H1 (cell line): ENCODE measurements around the gene ROPN1. TPM values are rescaled to one million over a fixed set of nuclear protein-coding genes. Genes with fewer than 3 reads are reported as not detected.

Source experiments
- CTCF ChIA-PET: fragments of 300-600 bp; sonication (Branson Sonifier 250); formaldehyde crosslinking; loops from one replicate; lab custom pipeline; 2021; ENCODE audit not compliant: partially characterized antibody; lab: Charles Lee
- POLR2A ChIA-PET: fragments of 300-600 bp; sonication (Branson Sonifier 250); formaldehyde crosslinking; loops from one replicate; lab custom pipeline; 2021; ENCODE audit warnings: inconsistent platforms; ENCODE audit not compliant: partially characterized antibody; lab: Charles Lee
- DNase-seq, 2 experiments: peaks; one replicate each; pipeline versions ENCODE4 v3.0.0 to v3.0.0-alpha.2; 2010 to 2022; ENCODE audit warnings: low spot score in 2 of 2, low read depth in 1 of 2, mixed read lengths in 1 of 2
- FAIRE-seq: peaks from 2 replicates; lab custom pipeline; 2011; peaks lifted over from hg19 to GRCh38; lab: Jason Lieb, UNC
- H2AFZ ChIP-seq: 2 replicates; pipeline ENCODE4 v1.8.1; 2012; ENCODE audit warnings: low read length, inconsistent platforms
- H2AK5ac ChIP-seq: 2 replicates; pipeline ENCODE4 v1.6.1; 2013; ENCODE audit warnings: low read depth, low read length
- H2BK120ac ChIP-seq: replicated peaks from 2 replicates; pipeline ENCODE3; 2013; ENCODE audit warnings: low read depth, low read length, inconsistent platforms
- H2BK12ac ChIP-seq: 2 replicates; pipeline ENCODE4 v1.6.1; 2013; ENCODE audit warnings: low read depth, low read length
- H2BK15ac ChIP-seq: 2 replicates; pipeline ENCODE4 v1.6.1; 2013; ENCODE audit warnings: low read length
- H2BK20ac ChIP-seq: 2 replicates; pipeline ENCODE4 v1.6.1; 2013; ENCODE audit warnings: low read length
- H2BK5ac ChIP-seq: 2 replicates; pipeline ENCODE4 v1.6.1; 2013; ENCODE audit warnings: low read depth, low read length
- H3K14ac ChIP-seq: 2 replicates; pipeline ENCODE4 v1.6.1; 2013; ENCODE audit warnings: inconsistent platforms; ENCODE audit not compliant: insufficient read length
- H3K18ac ChIP-seq: 2 replicates; pipeline ENCODE4 v1.6.1; 2013; ENCODE audit warnings: low read length; ENCODE audit errors: extremely low read depth
- H3K23ac ChIP-seq: 2 replicates; pipeline ENCODE4 v1.6.1; 2013; ENCODE audit warnings: inconsistent platforms; ENCODE audit not compliant: insufficient read length
- H3K23me2 ChIP-seq: 2 replicates; pipeline ENCODE4 v1.6.1; 2013; ENCODE audit warnings: low read depth, low read length
- H3K27ac ChIP-seq: 2 replicates; pipeline ENCODE4 v1.6.1; 2011; ENCODE audit warnings: low read depth, low read length, inconsistent platforms
- H3K27me3 ChIP-seq, 4 experiments: replicated peaks in 1 of 4; 1 replicate in 1 of 4; 2 replicates in 3 of 4; pipeline versions ENCODE4 v1.6.1 to v1.8.1; 2011 to 2013; ENCODE audit warnings: low read length in 3 of 4, mild to moderate bottlenecking in 3 of 4, inconsistent platforms in 2 of 4, mixed read lengths in 2 of 4, moderate library complexity in 1 of 4; ENCODE audit not compliant: control insufficient read depth in 3 of 4, insufficient read depth in 3 of 4; ENCODE audit errors: extremely low read depth in 1 of 4
- H3K36me3 ChIP-seq, 4 experiments: 2 replicates each; pipeline versions ENCODE4 v1.6.1 to v1.8.1; 2011 to 2013; ENCODE audit warnings: mild to moderate bottlenecking in 4 of 4, low read length in 3 of 4, moderate library complexity in 2 of 4, control low read depth in 1 of 4, inconsistent platforms in 1 of 4; ENCODE audit not compliant: insufficient read depth in 4 of 4, control insufficient read depth in 2 of 4
- H3K4ac ChIP-seq: replicated peaks from 2 replicates; pipeline ENCODE3; 2013; ENCODE audit warnings: low read length, low read depth, mixed read lengths, inconsistent platforms; ENCODE audit not compliant: insufficient read length
- H3K4me1 ChIP-seq, 4 experiments: replicated peaks in 1 of 4; 1 replicate in 1 of 4; 2 replicates in 3 of 4; pipeline versions ENCODE4 v1.6.1 to v1.8.1; 2011 to 2013; ENCODE audit warnings: low read length in 3 of 4, inconsistent platforms in 2 of 4, mixed read lengths in 1 of 4; ENCODE audit not compliant: insufficient read depth in 4 of 4, control insufficient read depth in 3 of 4
- H3K4me2 ChIP-seq, 2 experiments: 2 replicates each; pipeline versions ENCODE4 v1.6.1 to v1.8.1; 2011 to 2013; ENCODE audit warnings: low read depth in 2 of 2, low read length in 2 of 2, control low read depth in 1 of 2, inconsistent platforms in 1 of 2, mild to moderate bottlenecking in 1 of 2; ENCODE audit not compliant: insufficient read depth in 1 of 2
- H3K4me3 ChIP-seq, 4 experiments: fragments of 200-600, 300-600 bp in 1 of 4; sonication (generic), shearing (Covaris generic), sonication (Bioruptor Twin) in 1 of 4; 2 replicates each; pipeline versions ENCODE4 v1.5.1 to v1.8.1; 2011 to 2016; ENCODE audit warnings: low read length in 4 of 4, low read depth in 3 of 4, control low read depth in 2 of 4, inconsistent platforms in 2 of 4, mild to moderate bottlenecking in 2 of 4, mixed read lengths in 1 of 4, moderate library complexity in 1 of 4; ENCODE audit not compliant: insufficient read depth in 2 of 4; ENCODE audit errors: extremely low read depth in 1 of 4
- H3K56ac ChIP-seq: replicated peaks from 2 replicates; pipeline ENCODE3; 2013; ENCODE audit warnings: low read depth, mild to moderate bottlenecking, mixed read lengths, low read length, inconsistent platforms; ENCODE audit not compliant: insufficient read length
- H3K79me1 ChIP-seq: 2 replicates; pipeline ENCODE4 v1.6.1; 2013; ENCODE audit warnings: low read depth, low read length, control low read depth
- H3K79me2 ChIP-seq, 2 experiments: 2 replicates each; pipeline versions ENCODE4 v1.6.1 to v1.8.1; 2012 to 2013; ENCODE audit warnings: low read length in 2 of 2, mild to moderate bottlenecking in 2 of 2, inconsistent platforms in 1 of 2; ENCODE audit not compliant: insufficient read depth in 2 of 2, control insufficient read depth in 1 of 2
- H3K9ac ChIP-seq, 4 experiments: replicated peaks in 1 of 4; 1 replicate in 1 of 4; 2 replicates in 3 of 4; pipeline versions ENCODE4 v1.6.1 to v1.8.1; 2011 to 2013; ENCODE audit warnings: low read depth in 3 of 4, low read length in 3 of 4, control low read depth in 2 of 4, mild to moderate bottlenecking in 2 of 4, moderate library complexity in 2 of 4, inconsistent platforms in 1 of 4; ENCODE audit errors: extremely low read depth in 1 of 4
- H3K9me3 ChIP-seq, 2 experiments: 2 replicates each; pipeline versions ENCODE4 v1.6.1 to v1.8.1; 2012 to 2013; ENCODE audit warnings: mild to moderate bottlenecking in 2 of 2, moderate library complexity in 2 of 2, control low read depth in 1 of 2, inconsistent platforms in 1 of 2, low read depth in 1 of 2, low read length in 1 of 2, mixed read lengths in 1 of 2; ENCODE audit not compliant: insufficient read depth in 2 of 2
- H4K20me1 ChIP-seq, 2 experiments: replicated peaks in 1 of 2; 2 replicates each; pipeline versions ENCODE3 to v1.8.1; 2011 to 2013; ENCODE audit warnings: inconsistent platforms in 2 of 2, low read length in 2 of 2, mild to moderate bottlenecking in 1 of 2; ENCODE audit not compliant: insufficient read depth in 2 of 2, control insufficient read depth in 1 of 2
- H4K5ac ChIP-seq: 2 replicates; pipeline ENCODE4 v1.6.1; 2013; ENCODE audit warnings: low read length, low read depth, mixed read lengths, inconsistent platforms; ENCODE audit not compliant: insufficient read length
- H4K8ac ChIP-seq: 2 replicates; pipeline ENCODE4 v1.8.0; 2013; ENCODE audit warnings: mild to moderate bottlenecking, moderate library complexity, low read length, inconsistent platforms; ENCODE audit not compliant: insufficient read depth; ENCODE audit errors: extremely low read depth
- H4K91ac ChIP-seq: replicated peaks from 2 replicates; pipeline ENCODE3; 2013; ENCODE audit warnings: low read length, mixed read lengths, inconsistent platforms; ENCODE audit not compliant: insufficient read length
- EGR1 ChIP-seq: IDR thresholded peaks from 2 replicates; pipeline ENCODE4 v1.6.1; 2011; ENCODE audit warnings: low read depth, low read length, borderline replicate concordance
- KDM1A ChIP-seq: fragments of 200-600, 300-600 bp; sonication (generic); IDR thresholded peaks from 2 replicates; pipeline ENCODE4 v1.7.1; 2016; ENCODE audit warnings: mild to moderate bottlenecking, low read length, borderline replicate concordance
- KDM5A ChIP-seq: fragments of 200-600 bp; IDR thresholded peaks from 2 replicates; pipeline ENCODE4 v1.7.1; 2012; ENCODE audit warnings: mild to moderate bottlenecking, low read length, inconsistent platforms, mixed read lengths
- NRF1 ChIP-seq: IDR thresholded peaks from 2 replicates; pipeline ENCODE4 v1.6.1; 2011; ENCODE audit warnings: mild to moderate bottlenecking, low read depth, low read length, improper control_type of control experiment
- POLR2A ChIP-seq, 2 experiments: IDR thresholded peaks; 1 replicate in 1 of 2; 2 replicates in 1 of 2; pipeline ENCODE4 v1.6.1; 2011; ENCODE audit warnings: low read depth in 2 of 2, low read length in 2 of 2, mild to moderate bottlenecking in 2 of 2; ENCODE audit errors: control extremely low read depth in 1 of 2
- RNF2 ChIP-seq: fragments of 200-900, 300-1000 bp; sonication (generic); IDR thresholded peaks from 2 replicates; pipeline ENCODE4 v1.7.1; 2016; ENCODE audit warnings: borderline replicate concordance, low read depth, mild to moderate bottlenecking, antibody characterized with exemption, low read length; ENCODE audit not compliant: poor library complexity, severe bottlenecking; ENCODE audit errors: missing control alignments
- SIX5 ChIP-seq: IDR thresholded peaks from 2 replicates; pipeline ENCODE4 v1.6.1; 2011; ENCODE audit warnings: mild to moderate bottlenecking, low read depth, low read length
- SRF ChIP-seq: IDR thresholded peaks from 2 replicates; pipeline ENCODE4 v1.6.1; 2011; ENCODE audit warnings: mild to moderate bottlenecking, low read depth, low read length, moderate library complexity
- TAF1 ChIP-seq: IDR thresholded peaks from 2 replicates; pipeline ENCODE4 v1.6.1; 2011; ENCODE audit warnings: mild to moderate bottlenecking, low read depth, low read length
- TBP ChIP-seq: IDR thresholded peaks from 2 replicates; pipeline ENCODE4 v1.6.1; 2011; ENCODE audit warnings: low read depth, low read length, improper control_type of control experiment
- WGBS, 2 experiments: shearing (Covaris generic) in 1 of 2; methylation state at CpG; one replicate each; pipeline versions ENCODE4 v1.1.6 to v1.1.7; 2013 to 2015; ENCODE audit warnings: low lambda C conversion rate in 2 of 2, mixed read lengths in 2 of 2, inconsistent platforms in 1 of 2, low coverage in 1 of 2, missing lambda C conversion rate in 1 of 2; ENCODE audit not compliant: insufficient replicate concordance in 2 of 2, insufficient coverage in 1 of 2, insufficient read length in 1 of 2; ENCODE audit errors: extremely low coverage in 1 of 2, missing lambda C conversion rate in 1 of 2; 5-methylcytosine and 5-hydroxymethylcytosine counted together
- polyA plus RNA-seq, 7 experiments: library from polyadenylated mRNA; depleted of rRNA in 3 of 7; stranded (reverse) in 5 of 7; unstranded in 2 of 7; fragments of >200 nt in 5 of 7; fragments of 200-250 nt in 2 of 7; gene quantifications; 1 replicate in 5 of 7; 2 replicates in 1 of 7; 4 replicates in 1 of 7; pipeline versions ENCODE4 v1.2.1 to v1.2.3, GENCODE V29; 2011 to 2013; ENCODE audit warnings: missing spikeins in 2 of 7, mixed read lengths in 2 of 7
- total RNA-seq: library from RNA; stranded (reverse); fragmentation: NEBNext Ultra II Directional; extraction: Animal tissue kit (Norgen Biotek cat#: 25700); gene quantifications from 2 replicates; pipeline ENCODE4 v1.2.1, GENCODE V29; 2021
- TF ChIP-seq, protein P1 (sequence below), 3 experiments: IDR thresholded peaks; 1 replicate in 2 of 3; 2 replicates in 1 of 3; pipeline versions ENCODE4 v1.5.1 to v1.6.1; 2011; ENCODE audit warnings: low read length in 3 of 3, mild to moderate bottlenecking in 3 of 3, inconsistent platforms in 2 of 3, low read depth in 1 of 3, moderate library complexity in 1 of 3; ENCODE audit not compliant: insufficient read depth in 1 of 3; ENCODE audit errors: control extremely low read depth in 1 of 3

The ROPN1 gene
- total and polyA plus RNA-seq, 2 of the 8 experiments (the other 6 are each of a cell fraction or from before 2014, with no cell fraction given): 0.03 TPM; not detected in 1

- Histone ChIP-seq H2BK5ac (no peak overlapping the region), H4K20me1 (peaks cover 0 to 3% of the 10 kb centered on the region in 2 experiments), H3K56ac (no peak overlapping the region), H4K91ac (no peak overlapping the region), H4K8ac (no peak overlapping the region), H2BK20ac (no peak overlapping the region), H3K9ac (no peak overlapping the region), H3K27ac (no peak overlapping the region), H4K5ac (no peak overlapping the region), H3K4me1 (no peaks in the 10 kb centered on the region), H3K18ac (no peak overlapping the region), H2AK5ac (no peak overlapping the region), H3K79me2 (no peaks in the 10 kb centered on the region), H3K4me2 (no peak overlapping the region), H3K79me1 (0 out of 2 replicates have a peak, but pooled peaks cover 2% of the 10 kb centered on the region), H2AFZ (no peak overlapping the region), H2BK12ac (no peak overlapping the region), H3K4ac (no peak overlapping the region), H2BK120ac (no peak overlapping the region), H3K23me2 (no peaks in the 10 kb centered on the region), H3K36me3 (peaks cover 0 to 15% (median 3%) of the 10 kb centered on the region in 4 experiments; a peak in 5 of 8 replicates), H3K4me3 (no peak overlapping the region), H3K14ac (no peak overlapping the region), H3K9me3 (no peaks in the 10 kb centered on the region), H2BK15ac (no peak overlapping the region), H3K23ac (no peak overlapping the region), H3K27me3 (no peaks in the 10 kb centered on the region)
- ChIA-PET CTCF (interaction anchor here (1.3 to 1.4 kb wide), 2 partner anchors 9 to 12 kb away, joined by 3 read pairs; no protein-coding TSS in a partner anchor), POLR2A (no interaction called here)
- WGBS, 2 experiments: 94% methylated on average over 1 of the region's 1 CpG; no CpG with 5 or more reads in 1 of the 2 experiments
- FAIRE-seq (no peak), DNase-seq (no peak)
- TF ChIP-seq EGR1: no peak
- no peak for TF ChIP-seq POLR2A (IDR thresholded peaks at IDR 0.05; ENCODE audit: control extremely low read depth in 1 of 2, low read depth in 2 of 2, low read length in 2 of 2)
- no peak for TF ChIP-seq TAF1
- TF ChIP-seq SRF: no peak
- TF ChIP-seq KDM5A: no peak
- no peak for TF ChIP-seq RNF2
- TF ChIP-seq NRF1: no peak
- no peak for TF ChIP-seq SIX5
- no peak for TF ChIP-seq TBP
- TF ChIP-seq, protein P1, sequence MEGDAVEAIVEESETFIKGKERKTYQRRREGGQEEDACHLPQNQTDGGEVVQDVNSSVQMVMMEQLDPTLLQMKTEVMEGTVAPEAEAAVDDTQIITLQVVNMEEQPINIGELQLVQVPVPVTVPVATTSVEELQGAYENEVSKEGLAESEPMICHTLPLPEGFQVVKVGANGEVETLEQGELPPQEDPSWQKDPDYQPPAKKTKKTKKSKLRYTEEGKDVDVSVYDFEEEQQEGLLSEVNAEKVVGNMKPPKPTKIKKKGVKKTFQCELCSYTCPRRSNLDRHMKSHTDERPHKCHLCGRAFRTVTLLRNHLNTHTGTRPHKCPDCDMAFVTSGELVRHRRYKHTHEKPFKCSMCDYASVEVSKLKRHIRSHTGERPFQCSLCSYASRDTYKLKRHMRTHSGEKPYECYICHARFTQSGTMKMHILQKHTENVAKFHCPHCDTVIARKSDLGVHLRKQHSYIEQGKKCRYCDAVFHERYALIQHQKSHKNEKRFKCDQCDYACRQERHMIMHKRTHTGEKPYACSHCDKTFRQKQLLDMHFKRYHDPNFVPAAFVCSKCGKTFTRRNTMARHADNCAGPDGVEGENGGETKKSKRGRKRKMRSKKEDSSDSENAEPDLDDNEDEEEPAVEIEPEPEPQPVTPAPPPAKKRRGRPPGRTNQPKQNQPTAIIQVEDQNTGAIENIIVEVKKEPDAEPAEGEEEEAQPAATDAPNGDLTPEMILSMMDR (IDR thresholded peaks at IDR 0.05; ENCODE audit: control extremely low read depth in 1 of 3, insufficient read depth in 1 of 3, low read depth in 1 of 3, low read length in 3 of 3): no peak
- TF ChIP-seq KDM1A: no peak
Measured at GRCh38 chr3:123920383-123920782, 71.5 kb downstream of the ROPN1 start.
